Left ventricle myocardium inferior (tissue), 1 donor: ENCODE data around the gene TSPAN17. TPM values are rescaled to one million over a fixed set of nuclear protein-coding genes. Genes with fewer than 3 reads are reported as not detected.

Experiments used
- DNase-seq: peaks from one replicate; pipeline ENCODE4 v3.0.0-alpha.2; 2020
- H3K27ac ChIP-seq: fragments of 200-600 bp; replicated peaks from 2 replicates; pipeline ENCODE4 v1.8.0; 2021
- H3K27me3 ChIP-seq: fragments of 200-600 bp; 2 replicates; pipeline ENCODE4 v1.8.0; 2021; ENCODE audit warnings: low read depth
- H3K36me3 ChIP-seq: fragments of 200-600 bp; 2 replicates; pipeline ENCODE4 v1.8.0; 2021
- H3K4me1 ChIP-seq: fragments of 200-600 bp; 2 replicates; pipeline ENCODE4 v1.8.0; 2021
- H3K4me3 ChIP-seq: fragments of 200-600 bp; 2 replicates; pipeline ENCODE4 v1.8.0; 2021; ENCODE audit warnings: mild to moderate bottlenecking, moderate library complexity
- H3K9me3 ChIP-seq: fragments of 200-600 bp; replicated peaks from 2 replicates; pipeline ENCODE4 v1.8.0; 2021
- intact Hi-C: fragments of 100-400 bp; cut with micrococcal nuclease; formaldehyde crosslinking; loops from one replicate; pipeline ENCODE4 v1.11.0; 2022
- total RNA-seq: library from RNA; stranded (reverse); fragmentation: NEBNext Ultra II Directional; extraction: Animal tissue kit (Norgen Biotek cat#: 25700); gene quantifications from one replicate; pipeline ENCODE4 v1.2.1, GENCODE V29; 2021
- TF ChIP-seq, protein P1 (sequence below): fragments of 200-600 bp; IDR thresholded peaks from 2 replicates; pipeline ENCODE4 v1.8.0; 2021; ENCODE audit warnings: antibody characterized with exemption, mild to moderate bottlenecking, borderline replicate concordance
- donor health status: DM: no; HTN: yes; CAD: no; lungs with severe emphysema.

Gene TSPAN17
- total RNA-seq, 1 donor from 2014 or later: 31.0 TPM

DNA sequence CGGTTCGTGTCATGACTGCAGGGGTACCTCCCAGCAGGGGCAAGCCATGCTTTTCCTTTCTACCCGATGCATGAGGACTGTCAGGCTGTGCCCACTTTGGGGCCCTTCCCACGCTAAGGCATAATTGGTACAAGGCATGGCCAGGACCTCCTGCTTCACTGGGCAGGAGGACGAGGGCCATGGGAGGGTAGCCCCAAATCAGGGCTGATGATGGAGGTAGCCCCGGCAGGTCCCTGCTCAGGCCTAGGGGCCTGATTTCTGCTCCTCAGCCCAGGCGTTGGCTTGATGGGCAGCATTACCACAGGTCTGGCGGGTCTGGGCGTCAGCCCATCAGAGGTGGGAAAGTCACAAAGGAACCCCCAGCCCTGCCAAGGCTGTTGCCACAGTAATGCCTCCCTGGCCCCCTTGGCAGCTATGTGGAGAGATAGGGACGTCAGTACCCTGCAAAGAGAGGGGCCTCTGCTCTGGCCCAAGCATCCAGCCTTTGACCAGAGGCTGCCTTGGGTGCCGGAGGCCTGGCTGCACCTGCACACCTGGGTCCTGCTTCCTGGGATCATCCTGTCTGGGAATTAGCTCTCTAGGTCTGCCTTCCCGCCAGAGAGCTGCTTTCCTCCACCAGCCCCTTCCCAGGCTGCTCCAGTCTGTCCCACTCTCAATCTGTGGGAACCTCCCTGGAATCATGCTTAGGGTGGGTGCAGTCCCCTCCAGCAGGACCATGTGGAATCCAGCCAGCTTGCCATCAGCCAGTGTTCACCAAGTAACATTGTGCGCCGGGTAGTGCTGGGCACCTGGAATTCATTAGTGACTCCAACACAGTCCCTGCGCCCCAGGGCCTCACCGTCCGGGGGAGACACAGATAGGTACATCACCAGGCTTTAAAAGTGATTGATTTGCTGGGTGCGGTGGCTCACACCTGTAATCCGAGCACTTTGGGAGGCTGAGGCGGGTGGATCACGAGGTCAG, 15.4 kb downstream of the TSPAN17 start:
- intact Hi-C loops: loop anchor here (10.0 kb wide), 1 partner anchor 292 kb away; no protein-coding TSS in a partner anchor
- Histone ChIP-seq H3K27me3 (peaks cover 49% of the 10 kb centered on the region), H3K36me3 (no peaks in the 10 kb centered on the region), H3K4me1 (peaks cover 19% of the 10 kb centered on the region), H3K27ac (no peak overlapping the region), H3K9me3 (no peaks in the 10 kb centered on the region), H3K4me3 (no peak overlapping the region)
- TF ChIP-seq, protein P1, sequence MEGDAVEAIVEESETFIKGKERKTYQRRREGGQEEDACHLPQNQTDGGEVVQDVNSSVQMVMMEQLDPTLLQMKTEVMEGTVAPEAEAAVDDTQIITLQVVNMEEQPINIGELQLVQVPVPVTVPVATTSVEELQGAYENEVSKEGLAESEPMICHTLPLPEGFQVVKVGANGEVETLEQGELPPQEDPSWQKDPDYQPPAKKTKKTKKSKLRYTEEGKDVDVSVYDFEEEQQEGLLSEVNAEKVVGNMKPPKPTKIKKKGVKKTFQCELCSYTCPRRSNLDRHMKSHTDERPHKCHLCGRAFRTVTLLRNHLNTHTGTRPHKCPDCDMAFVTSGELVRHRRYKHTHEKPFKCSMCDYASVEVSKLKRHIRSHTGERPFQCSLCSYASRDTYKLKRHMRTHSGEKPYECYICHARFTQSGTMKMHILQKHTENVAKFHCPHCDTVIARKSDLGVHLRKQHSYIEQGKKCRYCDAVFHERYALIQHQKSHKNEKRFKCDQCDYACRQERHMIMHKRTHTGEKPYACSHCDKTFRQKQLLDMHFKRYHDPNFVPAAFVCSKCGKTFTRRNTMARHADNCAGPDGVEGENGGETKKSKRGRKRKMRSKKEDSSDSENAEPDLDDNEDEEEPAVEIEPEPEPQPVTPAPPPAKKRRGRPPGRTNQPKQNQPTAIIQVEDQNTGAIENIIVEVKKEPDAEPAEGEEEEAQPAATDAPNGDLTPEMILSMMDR: no peak
- no peak for DNase-seq

DNA sequence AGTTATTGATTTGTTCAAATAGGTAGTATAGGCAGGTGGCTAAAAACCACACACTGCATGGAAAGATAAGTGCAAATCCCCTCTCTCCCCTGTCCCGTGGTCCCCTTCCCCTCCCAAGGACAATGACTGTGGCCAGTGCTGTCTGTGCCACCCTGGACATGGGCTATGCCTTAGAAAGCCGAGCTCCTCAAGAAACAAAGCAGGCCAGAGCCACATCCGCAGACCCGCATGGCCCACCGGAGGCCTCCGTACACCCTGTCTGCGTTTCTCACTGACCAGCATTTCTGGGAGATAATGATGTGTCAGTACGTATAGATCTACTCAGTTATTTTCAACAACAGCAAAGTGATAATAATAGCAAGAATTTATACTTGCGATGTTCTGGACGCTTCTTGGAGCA, 16.3 kb downstream of the TSPAN17 start:
- peaks cover 58% of the 10 kb centered on the region for H3K27me3 ChIP-seq
- intact Hi-C loops: loop anchor here (10.0 kb wide), 1 partner anchor 291 kb away; no protein-coding TSS in a partner anchor
- H3K4me3 ChIP-seq: no peak overlapping the region
- H3K9me3 ChIP-seq: no peaks in the 10 kb centered on the region
- H3K36me3 ChIP-seq: no peaks in the 10 kb centered on the region
- H3K4me1 ChIP-seq: peaks cover 12% of the 10 kb centered on the region
- no peak for DNase-seq
- no peak overlapping the region for H3K27ac ChIP-seq
- TF ChIP-seq, protein P1: no peak

DNA sequence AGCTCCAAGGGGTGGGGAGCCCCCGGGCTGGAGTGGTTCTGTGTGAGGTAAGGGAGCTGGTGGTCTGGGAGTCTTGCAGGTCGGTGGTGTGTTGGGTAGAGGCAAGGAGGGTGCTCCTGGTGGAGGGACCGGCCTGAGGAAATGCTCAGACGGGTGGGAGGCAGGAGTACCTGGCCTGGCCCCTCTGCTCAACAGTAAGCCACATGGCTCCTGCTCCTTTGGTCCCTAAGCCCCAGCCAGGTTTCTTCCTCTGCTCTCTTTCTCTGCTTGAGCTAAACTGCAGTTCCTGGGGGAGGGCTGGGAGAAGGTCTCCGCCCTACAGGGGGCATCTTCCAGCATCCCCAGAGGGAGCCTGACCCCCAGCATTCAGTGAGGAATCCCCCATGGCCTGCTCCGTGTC, 17.2 kb downstream of the TSPAN17 start:
- intact Hi-C loops: loop anchor here (10.0 kb wide), 1 partner anchor 290 kb away; no protein-coding TSS in a partner anchor
- no peak for DNase-seq
- TF ChIP-seq, protein P1: no peak
- Histone ChIP-seq H3K27me3 (peaks cover 67% of the 10 kb centered on the region), H3K4me3 (no peak overlapping the region), H3K27ac (no peak overlapping the region), H3K4me1 (peaks cover 5% of the 10 kb centered on the region), H3K36me3 (no peaks in the 10 kb centered on the region), H3K9me3 (no peaks in the 10 kb centered on the region)

DNA sequence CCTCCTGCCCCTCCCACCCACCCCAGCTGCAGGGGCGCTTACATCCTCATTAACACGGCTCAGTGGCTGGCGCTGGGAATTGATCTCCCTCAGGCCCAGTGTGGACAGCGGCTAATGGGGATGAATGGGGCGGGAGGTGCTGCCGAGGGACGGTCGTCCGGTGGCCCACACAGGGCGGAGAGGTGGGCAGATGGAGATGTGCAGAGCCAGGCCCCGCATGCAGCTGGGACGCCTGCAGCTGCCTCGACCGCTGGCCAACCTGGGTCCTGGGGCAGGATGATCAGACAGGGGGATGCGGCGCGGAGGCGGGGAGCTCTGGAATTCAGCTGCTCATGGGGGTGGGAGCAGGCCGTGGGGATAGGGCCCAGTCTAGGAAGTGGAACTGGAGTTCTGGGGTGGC, 17.6 kb downstream of the TSPAN17 start:
- Histone ChIP-seq H3K4me3 (no peak overlapping the region), H3K4me1 (peaks cover 5% of the 10 kb centered on the region), H3K27ac (no peak overlapping the region), H3K36me3 (no peaks in the 10 kb centered on the region), H3K27me3 (peaks cover 71% of the 10 kb centered on the region), H3K9me3 (no peaks in the 10 kb centered on the region)
- intact Hi-C loops: loop anchor here (10.0 kb wide), 1 partner anchor 290 kb away; no protein-coding TSS in a partner anchor
- TF ChIP-seq, protein P1: no peak
- no peak for DNase-seq

DNA sequence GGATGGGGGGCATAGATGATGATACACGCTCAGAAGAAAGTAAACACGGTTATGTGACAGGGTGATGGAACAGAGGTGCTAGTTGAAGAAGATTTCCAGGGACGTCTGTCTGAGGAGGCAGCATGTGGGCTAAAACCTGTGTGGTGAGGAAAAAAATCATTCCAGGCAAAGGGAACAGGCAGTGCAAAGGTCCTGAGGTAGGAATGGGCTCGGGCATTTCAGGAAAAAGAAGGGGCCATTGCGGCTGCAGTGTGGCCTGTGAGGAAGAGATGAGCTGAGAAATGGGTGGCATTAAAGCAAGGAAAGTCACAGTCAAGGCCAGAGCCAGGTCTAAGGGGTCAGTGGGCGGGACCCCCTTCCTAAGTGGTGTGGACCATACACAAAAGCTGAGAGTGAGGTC, 18.2 kb downstream of the TSPAN17 start:
- no peak for DNase-seq
- intact Hi-C loops: loop anchor here (10.0 kb wide), 1 partner anchor 289 kb away; no protein-coding TSS in a partner anchor
- peaks cover 78% of the 10 kb centered on the region for H3K27me3 ChIP-seq

More for the DNA sequence above, 18.2 kb downstream of the TSPAN17 start:
- TF ChIP-seq, protein P1: no peak
- H3K27ac ChIP-seq: no peak overlapping the region
- no peaks in the 10 kb centered on the region for H3K9me3 ChIP-seq
- peaks cover 5% of the 10 kb centered on the region for H3K4me1 ChIP-seq
- H3K4me3 ChIP-seq: no peak overlapping the region
- no peaks in the 10 kb centered on the region for H3K36me3 ChIP-seq
